NT2/D1 (cell line): ENCODE results near the gene ARSK.

Source experiments
- SUZ12 ChIP-seq: IDR thresholded peaks from 2 replicates; pipeline ENCODE4 v1.6.1; 2011; ENCODE audit not compliant: insufficient read length, insufficient read depth; ENCODE audit errors: extremely low read depth
- YY1 ChIP-seq: IDR thresholded peaks from 2 replicates; pipeline ENCODE4 v1.6.1; 2011; ENCODE audit not compliant: insufficient read length, insufficient read depth
- ZNF274 ChIP-seq: IDR thresholded peaks from 2 replicates; pipeline ENCODE4 v1.6.1; 2011; ENCODE audit warnings: mild to moderate bottlenecking, low read depth, low read length

DNA sequence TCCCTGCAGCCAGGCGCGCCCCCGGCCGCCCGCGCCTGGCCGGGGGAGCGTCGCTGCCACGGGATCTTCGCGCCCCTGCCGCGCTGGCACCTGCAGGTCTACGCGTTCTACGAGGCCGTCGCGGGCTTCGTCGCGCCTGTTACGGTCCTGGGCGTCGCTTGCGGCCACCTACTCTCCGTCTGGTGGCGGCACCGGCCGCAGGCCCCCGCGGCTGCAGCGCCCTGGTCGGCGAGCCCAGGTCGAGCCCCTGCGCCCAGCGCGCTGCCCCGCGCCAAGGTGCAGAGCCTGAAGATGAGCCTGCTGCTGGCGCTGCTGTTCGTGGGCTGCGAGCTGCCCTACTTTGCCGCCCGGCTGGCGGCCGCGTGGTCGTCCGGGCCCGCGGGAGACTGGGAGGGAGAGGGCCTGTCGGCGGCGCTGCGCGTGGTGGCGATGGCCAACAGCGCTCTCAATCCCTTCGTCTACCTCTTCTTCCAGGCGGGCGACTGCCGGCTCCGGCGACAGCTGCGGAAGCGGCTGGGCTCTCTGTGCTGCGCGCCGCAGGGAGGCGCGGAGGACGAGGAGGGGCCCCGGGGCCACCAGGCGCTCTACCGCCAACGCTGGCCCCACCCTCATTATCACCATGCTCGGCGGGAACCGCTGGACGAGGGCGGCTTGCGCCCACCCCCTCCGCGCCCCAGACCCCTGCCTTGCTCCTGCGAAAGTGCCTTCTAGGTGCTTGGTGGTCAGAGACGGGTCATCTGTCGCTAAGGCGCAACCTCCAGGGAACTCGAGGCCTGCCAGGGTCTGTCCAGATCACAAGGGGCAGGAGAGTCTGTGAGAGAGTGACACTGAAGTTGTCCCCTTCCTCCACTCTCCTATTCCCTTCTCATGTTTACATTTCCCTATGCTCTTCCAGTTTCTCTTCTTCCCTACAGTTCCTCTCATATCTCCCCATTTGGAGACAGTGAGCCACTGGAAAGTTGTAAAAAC, 66.3 kb downstream of the ARSK start:
- TF ChIP-seq YY1 (no peak), ZNF274 (no peak), SUZ12 (no peak)
